H7 (cell line): ENCODE measurements around the gene SLC25A21. TPM values are rescaled to one million over a fixed set of nuclear protein-coding genes. Genes with fewer than 3 reads are reported as not detected.
"Not testable (repeated sequence)": the region's sequence is repeated elsewhere in the genome, so short reads cannot be mapped to it uniquely, and the experiment has no call there.

ENCODE experiments used
- DNase-seq: peaks from one replicate; pipeline ENCODE4 v3.0.0; 2012
- H3K27me3 ChIP-seq: 2 replicates; pipeline ENCODE4 v1.6.0; 2011; ENCODE audit warnings: mild to moderate bottlenecking, low read length; ENCODE audit not compliant: control insufficient read depth, insufficient read depth
- H3K36me3 ChIP-seq: replicated peaks from 2 replicates; pipeline ENCODE4 v1.5.1; 2011; ENCODE audit warnings: low read length; ENCODE audit not compliant: control insufficient read depth, insufficient read depth
- H3K4me3 ChIP-seq: 2 replicates; pipeline ENCODE4 v1.5.1; 2011; ENCODE audit warnings: low read depth, mild to moderate bottlenecking, control low read depth, low read length, moderate library complexity; ENCODE audit not compliant: insufficient read depth
- total RNA-seq: library from RNA; depleted of rRNA; stranded (reverse); fragments of >200 nt; shearing (Covaris generic); gene quantifications from 2 replicates; pipeline ENCODE4 v1.2.3, GENCODE V29; 2014

SLC25A21 gene
- total RNA-seq, 1 experiment from 2014 or later, result 7.7 TPM

GRCh38 chr14:36997843-36998242, 174.6 kb downstream of the SLC25A21 start:
- no peak overlapping the region for H3K4me3 ChIP-seq
- no peaks in the 10 kb centered on the region for H3K27me3 ChIP-seq
- no peaks in the 10 kb centered on the region for H3K36me3 ChIP-seq
- DNase-seq, result no peak

- Histone ChIP-seq H3K4me3 (no peak overlapping the region), H3K27me3 (no peaks in the 10 kb centered on the region), H3K36me3 (no peaks in the 10 kb centered on the region)
- no peak for DNase-seq
These were observed 175.4 kb downstream of the SLC25A21 start for GRCh38 chr14:36996857-36997590.

- Histone ChIP-seq H3K4me3 (no peak overlapping the region), H3K36me3 (no peaks in the 10 kb centered on the region), H3K27me3 (no peaks in the 10 kb centered on the region)
- DNase-seq, result no peak
These were observed 176.1 kb downstream of the SLC25A21 start for GRCh38 chr14:36996133-36996856.

DNA sequence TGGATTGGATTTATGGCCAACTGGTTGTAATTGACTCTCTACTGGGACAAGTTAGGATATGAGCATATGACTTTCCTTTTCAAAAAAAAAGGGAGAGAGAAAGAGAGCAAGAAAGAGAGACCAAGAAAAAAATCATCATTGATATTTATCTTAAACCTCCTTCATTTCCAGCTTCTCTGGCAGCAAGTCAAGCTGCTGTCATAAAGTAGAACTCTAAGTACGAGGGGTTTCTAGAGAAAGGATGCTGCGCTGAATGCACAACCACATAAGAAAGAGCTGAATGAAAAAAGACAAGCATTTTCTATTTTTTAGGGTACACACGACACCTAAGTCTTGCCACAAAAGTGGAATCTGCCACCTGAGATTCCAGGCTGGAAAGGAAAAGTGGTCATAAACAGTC, 182.6 kb downstream of the SLC25A21 start:
- H3K27me3 ChIP-seq, result no peaks in the 10 kb centered on the region
- no peak for DNase-seq
- H3K36me3 ChIP-seq, result no peaks in the 10 kb centered on the region
- H3K4me3 ChIP-seq, result no peak overlapping the region

DNA sequence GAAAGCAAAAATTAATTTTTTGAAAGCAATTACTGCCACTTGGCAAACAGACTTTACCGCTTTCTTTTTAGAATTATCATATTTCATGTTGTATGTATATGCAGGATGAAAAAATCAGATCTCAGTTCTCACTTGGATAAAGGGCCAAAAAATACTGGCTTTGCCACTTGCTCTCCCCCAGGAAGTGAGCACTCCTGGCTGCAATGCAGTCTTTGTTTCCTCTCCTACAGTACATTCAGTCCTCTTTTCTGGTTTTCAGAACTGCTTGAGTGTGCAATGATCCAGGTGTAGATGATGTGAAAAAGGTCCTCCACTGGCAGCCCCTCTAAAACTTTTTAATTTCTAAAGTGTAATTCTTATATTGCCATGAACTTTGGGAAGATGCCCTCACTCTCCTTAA, 183.4 kb downstream of the SLC25A21 start:
- H3K36me3 ChIP-seq, result no peaks in the 10 kb centered on the region
- H3K27me3 ChIP-seq, result no peaks in the 10 kb centered on the region
- no peak overlapping the region for H3K4me3 ChIP-seq
- DNase-seq, result no peak

GRCh38 chr14:36988568-36988967, 183.8 kb downstream of the SLC25A21 start:
- no peak for DNase-seq
- H3K27me3 ChIP-seq, result no peaks in the 10 kb centered on the region
- no peaks in the 10 kb centered on the region for H3K36me3 ChIP-seq
- H3K4me3 ChIP-seq, result no peak overlapping the region

GRCh38 chr14:36986407-36986806, 186.0 kb downstream of the SLC25A21 start:
- Histone ChIP-seq H3K36me3 (no peaks in the 10 kb centered on the region), H3K27me3 (no peaks in the 10 kb centered on the region), H3K4me3 (no peak overlapping the region)
- no peak for DNase-seq

- no peaks in the 10 kb centered on the region for H3K27me3 ChIP-seq
- H3K4me3 ChIP-seq, result no peak overlapping the region
- no peak for DNase-seq
- no peaks in the 10 kb centered on the region for H3K36me3 ChIP-seq
These were observed 190.4 kb downstream of the SLC25A21 start for GRCh38 chr14:36981832-36982529.

GRCh38 chr14:36980413-36980812, 192.0 kb downstream of the SLC25A21 start:
- H3K4me3 ChIP-seq, DNase-seq, H3K27me3 ChIP-seq, H3K36me3 ChIP-seq: not testable (repeated sequence)

DNA sequence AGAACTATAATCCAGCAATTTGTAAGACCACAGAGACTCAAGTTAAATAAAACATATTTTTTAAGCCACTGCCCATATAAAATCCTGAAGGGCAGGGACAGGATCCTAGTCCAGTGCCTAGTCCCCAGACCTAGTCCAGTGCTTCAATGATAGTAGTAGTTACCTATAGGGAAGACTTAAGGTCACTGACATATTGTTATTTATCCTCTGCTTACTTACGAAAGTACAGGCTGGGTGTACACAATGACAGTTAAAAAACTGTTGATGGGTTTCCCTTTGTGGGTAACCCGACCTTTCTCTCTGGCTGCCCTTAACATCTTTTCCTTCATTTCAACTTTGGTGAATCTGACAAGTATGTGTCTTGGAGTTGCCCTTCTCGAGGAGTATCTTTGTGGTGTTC, 192.5 kb downstream of the SLC25A21 start:
- DNase-seq, result no peak
- H3K4me3 ChIP-seq, result no peak overlapping the region
- H3K27me3 ChIP-seq, result no peaks in the 10 kb centered on the region
- H3K36me3 ChIP-seq, result no peaks in the 10 kb centered on the region

- no peak for DNase-seq
- H3K27me3 ChIP-seq, result no peaks in the 10 kb centered on the region
- no peak overlapping the region for H3K4me3 ChIP-seq
- no peaks in the 10 kb centered on the region for H3K36me3 ChIP-seq
These were observed 195.8 kb downstream of the SLC25A21 start for GRCh38 chr14:36976571-36977023.

DNA sequence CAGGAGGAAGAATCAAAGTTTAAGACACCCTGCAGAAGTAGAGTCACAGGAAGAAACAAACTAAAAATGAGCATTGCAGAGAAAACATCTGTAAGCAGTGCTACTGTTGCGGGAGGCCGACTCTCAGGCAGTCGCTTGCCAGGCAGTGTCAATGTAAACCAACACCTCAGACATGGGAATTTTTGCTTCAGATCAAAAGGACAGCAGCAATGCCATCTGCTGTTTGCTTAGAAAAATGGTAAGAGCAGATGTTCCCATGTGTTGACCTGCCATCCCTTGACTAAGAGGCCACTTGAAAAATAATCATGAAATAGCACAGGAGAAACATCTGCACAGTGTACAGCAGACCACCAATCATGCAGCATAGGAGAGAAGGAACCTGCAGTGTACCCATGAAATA, 196.6 kb downstream of the SLC25A21 start:
- no peak for DNase-seq
- Histone ChIP-seq H3K36me3 (no peaks in the 10 kb centered on the region), H3K4me3 (no peak overlapping the region), H3K27me3 (no peaks in the 10 kb centered on the region)

DNA sequence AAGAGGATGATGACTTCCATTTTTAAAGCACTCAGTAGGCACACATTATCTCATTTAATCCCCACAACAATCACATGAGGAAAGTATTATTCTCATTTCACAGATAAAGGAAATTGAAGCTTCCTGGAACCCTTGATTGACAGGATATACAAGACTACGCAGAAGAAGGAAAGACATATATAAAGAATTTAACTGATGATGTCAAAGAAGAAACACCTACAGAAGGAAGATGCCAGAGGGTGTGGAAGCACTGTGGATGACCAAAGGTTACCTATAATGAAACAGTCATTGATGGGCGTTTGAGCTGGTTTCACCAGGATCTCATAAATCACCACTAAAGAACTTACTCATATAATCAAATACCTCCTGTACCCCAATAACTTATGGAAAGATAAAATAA, 197.4 kb downstream of the SLC25A21 start:
- Histone ChIP-seq H3K36me3 (no peaks in the 10 kb centered on the region), H3K27me3 (no peaks in the 10 kb centered on the region)
- no peak for DNase-seq

DNA sequence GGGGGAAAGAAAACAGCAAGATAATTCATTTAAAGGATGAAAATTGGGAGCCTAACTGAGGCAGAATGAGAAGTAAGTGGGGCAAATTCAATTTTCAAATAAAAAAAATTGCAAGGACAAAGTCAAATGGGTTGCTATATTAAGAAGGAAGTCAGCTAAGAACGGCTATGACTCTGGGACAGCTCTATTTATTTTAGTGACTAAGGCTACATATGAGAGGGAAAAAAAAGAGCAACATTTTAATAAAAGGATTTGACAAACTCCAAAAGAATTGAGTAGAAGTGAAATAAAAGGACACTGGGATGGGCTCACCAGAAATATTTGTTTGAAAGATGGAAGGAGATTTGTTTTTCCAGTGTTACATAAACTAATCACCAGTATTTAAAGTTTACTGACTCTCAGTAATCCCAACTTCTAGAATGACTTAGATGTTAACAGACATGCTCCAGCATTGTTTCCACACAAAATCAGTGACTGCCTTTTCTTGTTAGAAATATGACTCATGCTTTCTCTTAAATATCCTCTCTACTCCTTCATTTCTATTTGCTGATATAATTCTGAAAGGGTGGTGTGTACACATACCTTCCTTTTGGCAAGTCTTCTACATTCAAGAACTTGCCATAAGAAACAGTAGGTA, 198.5 kb downstream of the SLC25A21 start:
- no peaks in the 10 kb centered on the region for H3K36me3 ChIP-seq
- no peak overlapping the region for H3K4me3 ChIP-seq
- no peak for DNase-seq
- H3K27me3 ChIP-seq, result no peaks in the 10 kb centered on the region

More for the DNA sequence above, 197.4 kb downstream of the SLC25A21 start:
- H3K4me3 ChIP-seq, result no peak overlapping the region
